GM21717 (cell line): ENCODE results near the gene CTR9.
A peak's percentile ranks its signal among the peaks of the same experiment; 100 is the strongest.

Experiments used
- ATAC-seq: cut with Tn5 transposase; IDR thresholded peaks from one replicate; pipeline ENCODE4 v1.9.1; 2021; ENCODE audit warnings: mild to moderate bottlenecking, moderate library complexity; ENCODE audit not compliant: unreplicated experiment

CTR9 gene

GRCh38 chr11:10742460-10743208 is 8.4 kb upstream of the CTR9 start:
- no peak for ATAC-seq

- ATAC-seq: no peak
Measured at GRCh38 chr11:10743354-10744000, 7.6 kb upstream of the CTR9 start.

GRCh38 chr11:10744206-10744605 is 6.8 kb upstream of the CTR9 start:
- ATAC-seq: no peak

GRCh38 chr11:10746871-10747270 is 4.2 kb upstream of the CTR9 start:
- no peak for ATAC-seq

- ATAC-seq: no peak
Measured at GRCh38 chr11:10747733-10748132, 3.3 kb upstream of the CTR9 start.

GRCh38 chr11:10749476-10749875 is 1.6 kb upstream of the CTR9 start:
- ATAC-seq: no peak

- peak; percentile 22 for ATAC-seq
Measured at GRCh38 chr11:10751581-10751940, 515 bp downstream of the CTR9 start.

- ATAC-seq: no peak
Measured at GRCh38 chr11:10752061-10752460, 1.0 kb downstream of the CTR9 start.

- ATAC-seq: no peak
Measured at GRCh38 chr11:10752486-10752885, 1.4 kb downstream of the CTR9 start.

- no peak for ATAC-seq
Measured at GRCh38 chr11:10758957-10759356, 7.9 kb downstream of the CTR9 start.

GRCh38 chr11:10761085-10761698 is 10.1 kb downstream of the CTR9 start:
- no peak for ATAC-seq

GRCh38 chr11:10762185-10762584 is 11.1 kb downstream of the CTR9 start:
- ATAC-seq: peak; percentile 62

- no peak for ATAC-seq
Measured at GRCh38 chr11:10762913-10763421, 11.9 kb downstream of the CTR9 start.

GRCh38 chr11:10763766-10764165 is 12.7 kb downstream of the CTR9 start:
- ATAC-seq: no peak

GRCh38 chr11:10764412-10764811 is 13.4 kb downstream of the CTR9 start:
- ATAC-seq: no peak

GRCh38 chr11:10770626-10771254 is 19.7 kb downstream of the CTR9 start:
- ATAC-seq: no peak

GRCh38 chr11:10771457-10771856 is 20.4 kb downstream of the CTR9 start:
- no peak for ATAC-seq

- ATAC-seq: no peak
Measured at GRCh38 chr11:10774811-10775210, 23.8 kb downstream of the CTR9 start.

- no peak for ATAC-seq
Measured at GRCh38 chr11:10777393-10777793, 26.3 kb downstream of the CTR9 start.

- no peak for ATAC-seq
Measured at GRCh38 chr11:10777806-10778205, 26.8 kb downstream of the CTR9 start.

GRCh38 chr11:10778217-10778970 is 27.3 kb downstream of the CTR9 start:
- ATAC-seq: no peak
